ENCODE data around the gene MAP2K1.

MAP2K1 gene

DNA sequence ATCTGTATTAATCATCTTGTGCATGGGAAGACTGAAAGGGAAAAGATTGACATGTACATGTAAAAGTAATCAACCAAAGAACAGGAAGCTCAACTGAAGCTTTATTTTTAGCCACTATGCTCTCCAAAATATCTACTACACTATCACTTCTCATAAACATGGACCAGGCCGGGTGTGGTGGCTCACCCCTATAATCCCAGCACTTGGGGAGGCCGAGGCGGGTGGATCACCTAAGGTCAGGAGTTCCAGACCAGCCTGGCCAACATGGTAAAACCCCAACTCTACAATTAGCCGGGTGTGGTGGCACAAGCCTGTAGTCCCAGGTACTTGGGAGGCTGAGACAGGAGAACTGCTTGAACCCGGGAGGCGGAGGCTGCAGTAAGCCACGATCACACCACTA lies 113.6 kb downstream of the MAP2K1 start:
- in situ Hi-C loops (cut with HindIII; ENCODE audit: low sequenced_read_pairs) = loop anchor here (5.0 kb wide), 1 partner anchor 88 kb away; no protein-coding TSS in a partner anchor

- in situ Hi-C loops (cut with HindIII; ENCODE audit: low sequenced_read_pairs) = loop anchor here (5.0 kb wide), 1 partner anchor 90 kb away; no protein-coding TSS in a partner anchor
Measured at GRCh38 chr15:66502491-66502890, 115.8 kb downstream of the MAP2K1 start.

DNA sequence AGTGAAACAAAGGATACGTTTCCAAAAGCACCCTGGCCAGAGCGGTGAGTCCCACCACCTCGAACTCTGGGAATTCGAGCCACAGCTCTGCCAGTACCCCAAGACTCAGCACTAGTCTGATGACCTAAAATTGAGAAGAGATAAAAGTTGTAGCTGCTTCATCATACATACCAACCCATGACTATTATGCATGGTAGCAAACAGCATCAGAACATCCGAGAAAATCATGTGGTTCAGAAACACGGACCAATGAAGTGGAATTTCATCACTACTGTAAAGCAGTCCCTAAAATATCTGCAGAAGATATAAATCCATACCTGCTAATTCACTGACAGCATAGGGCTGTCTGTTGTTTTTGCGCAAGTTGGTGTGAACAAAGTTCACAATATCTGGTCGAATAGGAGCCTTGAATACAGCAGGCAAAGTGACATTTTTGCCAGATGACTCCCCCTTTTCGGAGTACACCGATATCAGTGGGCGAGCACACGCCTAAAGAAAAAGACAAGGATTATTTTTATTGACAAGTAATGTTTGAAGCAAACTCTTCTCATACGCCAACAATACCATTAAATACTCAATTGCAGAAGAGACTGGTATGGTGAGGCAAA lies 116.4 kb downstream of the MAP2K1 start:
- in situ Hi-C loops (cut with HindIII; ENCODE audit: low sequenced_read_pairs) = loop anchor here (5.0 kb wide), 1 partner anchor 91 kb away; no protein-coding TSS in a partner anchor

- in situ Hi-C loops (cut with HindIII; ENCODE audit: low sequenced_read_pairs) = loop anchor here (5.0 kb wide), 1 partner anchor 92 kb away; no protein-coding TSS in a partner anchor
Measured at GRCh38 chr15:66503780-66504562, 117.3 kb downstream of the MAP2K1 start.

GRCh38 chr15:66504563-66505429 lies 118.1 kb downstream of the MAP2K1 start, which contains the start of the genes RPL4 and ZWILCH:
TSS of gene RPL4 (minus strand) at chr15:66504855. CDS start at chr15:66504790, 65 bp downstream.
TSS of gene ZWILCH (plus strand) at chr15:66505326. CDS start at chr15:66505339, 13 bp downstream.
- in situ Hi-C loops (cut with HindIII; ENCODE audit: low sequenced_read_pairs) = loop anchor here (5.0 kb wide), 1 partner anchor 92 kb away; no protein-coding TSS in a partner anchor

- in situ Hi-C loops (cut with HindIII; ENCODE audit: low sequenced_read_pairs) = no loop called here
Measured at GRCh38 chr15:66505430-66505811, 118.7 kb downstream of the MAP2K1 start.

GRCh38 chr15:66505818-66506217 lies 119.1 kb downstream of the MAP2K1 start:
- in situ Hi-C loops (cut with HindIII; ENCODE audit: low sequenced_read_pairs) = no loop called here

GRCh38 chr15:66508293-66508883 lies 121.7 kb downstream of the MAP2K1 start:
- in situ Hi-C loops (cut with HindIII; ENCODE audit: low sequenced_read_pairs) = no loop called here

DNA sequence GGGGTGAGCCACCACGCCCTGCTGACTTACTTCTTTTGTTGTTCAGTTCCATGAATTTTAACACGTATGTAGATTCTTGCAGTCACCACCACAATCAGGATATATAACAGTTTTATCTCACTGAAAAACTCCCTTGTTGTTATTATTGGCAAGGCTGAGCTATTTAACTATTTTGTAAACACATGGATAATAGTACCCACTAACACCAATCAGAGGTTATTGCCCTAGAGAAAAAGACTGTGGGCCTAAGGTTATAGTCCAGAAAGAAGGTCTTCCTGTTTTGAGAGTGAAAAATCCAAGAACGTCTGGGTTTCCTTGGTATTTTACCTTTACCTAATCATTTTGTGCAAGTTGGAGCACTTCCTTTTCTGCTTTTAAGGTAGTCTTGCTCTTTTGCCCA lies 127.9 kb downstream of the MAP2K1 start:
- in situ Hi-C loops (cut with HindIII; ENCODE audit: low sequenced_read_pairs) = no loop called here

DNA sequence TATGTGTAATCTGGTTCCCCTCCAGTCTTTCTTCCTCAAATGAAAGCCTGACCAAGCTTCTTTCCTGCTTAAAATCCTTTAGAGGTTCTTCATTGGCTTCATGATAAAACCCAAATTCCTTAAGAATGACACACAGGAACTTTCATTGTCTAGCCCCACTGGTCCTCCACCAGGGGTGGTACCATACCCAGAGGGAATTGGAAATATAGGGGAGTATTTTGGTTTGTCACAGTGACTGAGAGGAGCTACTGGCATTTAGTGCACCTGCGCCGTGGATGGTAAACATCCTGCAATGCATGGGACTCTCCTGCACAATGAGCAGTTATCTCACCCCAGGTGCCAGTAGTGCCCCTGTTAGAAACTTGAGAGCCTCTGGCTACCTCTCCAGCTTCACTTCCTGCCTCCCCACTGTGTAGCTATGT lies 129.2 kb downstream of the MAP2K1 start:
- in situ Hi-C loops (cut with HindIII; ENCODE audit: low sequenced_read_pairs) = no loop called here

GRCh38 chr15:66523926-66524325 lies 137.2 kb downstream of the MAP2K1 start:
- in situ Hi-C loops (cut with HindIII; ENCODE audit: low sequenced_read_pairs) = no loop called here

DNA sequence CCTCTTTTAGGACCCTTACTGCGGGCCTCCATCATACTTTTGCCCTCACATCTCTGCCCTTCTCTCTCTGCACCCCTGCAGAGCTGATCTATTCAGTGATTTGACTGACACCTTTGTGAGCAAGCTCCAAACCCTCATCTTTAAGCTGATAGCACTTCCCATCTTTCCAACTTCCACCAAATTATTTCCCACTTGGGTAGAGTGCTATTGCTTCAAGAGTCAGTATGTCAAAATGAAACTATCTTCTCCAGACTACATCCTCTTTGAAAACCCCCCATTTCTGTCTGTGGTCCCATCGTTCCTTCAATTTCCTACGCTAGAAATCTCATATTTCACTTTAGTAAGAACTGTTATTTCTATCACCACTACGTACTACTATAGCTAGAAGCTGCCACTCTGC lies 138.1 kb downstream of the MAP2K1 start:
- in situ Hi-C loops (cut with HindIII; ENCODE audit: low sequenced_read_pairs) = no loop called here

- in situ Hi-C loops (cut with HindIII; ENCODE audit: low sequenced_read_pairs) = no loop called here
Measured at GRCh38 chr15:66535056-66535455, 148.3 kb downstream of the MAP2K1 start.
